ENCODE results near the gene CACNA1E.
"Not testable (repeated sequence)": the region's sequence is repeated elsewhere in the genome, so short reads cannot be mapped to it uniquely, and the experiment has no call there.

The CACNA1E gene

GRCh38 chr1:181812208-181812607 is 328.9 kb downstream of the CACNA1E start:
- in situ Hi-C loops (cut with HindIII; ENCODE audit: low pct_unique_long_range_greater_than_20kb, low sequenced_read_pairs), result no loop called here
- no peak for DNase-seq (ENCODE audit: low read depth in 1 of 2, low spot score in 1 of 2)
- TF ChIP-seq JUND (IDR thresholded peaks at IDR 0.05; ENCODE audit: low read depth), result no peak

GRCh38 chr1:181813266-181813665 is 329.9 kb downstream of the CACNA1E start:
- no peak for DNase-seq (ENCODE audit: low read depth in 1 of 2, low spot score in 1 of 2)
- no peak for TF ChIP-seq JUND (IDR thresholded peaks at IDR 0.05; ENCODE audit: low read depth)
- in situ Hi-C loops (cut with HindIII; ENCODE audit: low pct_unique_long_range_greater_than_20kb, low sequenced_read_pairs), result no loop called here

- no peak for DNase-seq (ENCODE audit: low read depth in 1 of 2, low spot score in 1 of 2)
Measured at GRCh38 chr1:181816608-181817007, 333.3 kb downstream of the CACNA1E start.

GRCh38 chr1:181817091-181817490 is 333.8 kb downstream of the CACNA1E start:
- in situ Hi-C loops (cut with HindIII; ENCODE audit: low pct_unique_long_range_greater_than_20kb, low sequenced_read_pairs), result no loop called here
- no peak for DNase-seq (ENCODE audit: low read depth in 1 of 2, low spot score in 1 of 2)
- no peak for TF ChIP-seq JUND (IDR thresholded peaks at IDR 0.05; ENCODE audit: low read depth)

More at GRCh38 chr1:181816608-181817007, 333.3 kb downstream of the CACNA1E start:
- in situ Hi-C loops (cut with HindIII; ENCODE audit: low pct_unique_long_range_greater_than_20kb, low sequenced_read_pairs), result no loop called here
- no peak for TF ChIP-seq JUND (IDR thresholded peaks at IDR 0.05; ENCODE audit: low read depth)

- no peak for TF ChIP-seq JUND (IDR thresholded peaks at IDR 0.05; ENCODE audit: low read depth)
- in situ Hi-C loops (cut with HindIII; ENCODE audit: low pct_unique_long_range_greater_than_20kb, low sequenced_read_pairs), result no loop called here
- no peak for DNase-seq (ENCODE audit: low read depth in 1 of 2, low spot score in 1 of 2)
Measured at GRCh38 chr1:181818459-181818858, 335.1 kb downstream of the CACNA1E start.

- no peak for DNase-seq (ENCODE audit: low read depth in 1 of 2, low spot score in 1 of 2)
- TF ChIP-seq JUND (IDR thresholded peaks at IDR 0.05; ENCODE audit: low read depth), result no peak
- in situ Hi-C loops (cut with HindIII; ENCODE audit: low pct_unique_long_range_greater_than_20kb, low sequenced_read_pairs), result no loop called here
Measured at GRCh38 chr1:181818943-181819342, 335.6 kb downstream of the CACNA1E start.

GRCh38 chr1:181821701-181822100 is 338.4 kb downstream of the CACNA1E start:
- in situ Hi-C loops (cut with HindIII; ENCODE audit: low pct_unique_long_range_greater_than_20kb, low sequenced_read_pairs), result no loop called here
- TF ChIP-seq JUND (IDR thresholded peaks at IDR 0.05; ENCODE audit: low read depth), result no peak
- DNase-seq (ENCODE audit: low read depth in 1 of 2, low spot score in 1 of 2), result no peak

GRCh38 chr1:181832173-181832880 is 349.0 kb downstream of the CACNA1E start:
- DNase-seq (ENCODE audit: low read depth in 1 of 2, low spot score in 1 of 2); in situ Hi-C loops (cut with HindIII; ENCODE audit: low pct_unique_long_range_greater_than_20kb, low sequenced_read_pairs): not testable (repeated sequence)

- in situ Hi-C loops (cut with HindIII; ENCODE audit: low pct_unique_long_range_greater_than_20kb, low sequenced_read_pairs), result no loop called here
- DNase-seq (ENCODE audit: low read depth in 1 of 2, low spot score in 1 of 2), result no peak
Measured at GRCh38 chr1:181846001-181846645, 362.8 kb downstream of the CACNA1E start.

GRCh38 chr1:181846681-181847080 is 363.4 kb downstream of the CACNA1E start:
- TF ChIP-seq JUND (IDR thresholded peaks at IDR 0.05; ENCODE audit: low read depth), result no peak
- in situ Hi-C loops (cut with HindIII; ENCODE audit: low pct_unique_long_range_greater_than_20kb, low sequenced_read_pairs), result no loop called here
- no peak for DNase-seq (ENCODE audit: low read depth in 1 of 2, low spot score in 1 of 2)

More at GRCh38 chr1:181846001-181846645, 362.8 kb downstream of the CACNA1E start:
- no peak for TF ChIP-seq JUND (IDR thresholded peaks at IDR 0.05; ENCODE audit: low read depth)

GRCh38 chr1:181849071-181849470 is 365.8 kb downstream of the CACNA1E start:
- TF ChIP-seq JUND (IDR thresholded peaks at IDR 0.05; ENCODE audit: low read depth), result no peak
- DNase-seq (ENCODE audit: low read depth in 1 of 2, low spot score in 1 of 2), result no peak
- in situ Hi-C loops (cut with HindIII; ENCODE audit: low pct_unique_long_range_greater_than_20kb, low sequenced_read_pairs), result no loop called here

GRCh38 chr1:181854212-181854611 is 370.9 kb downstream of the CACNA1E start:
- DNase-seq (ENCODE audit: low read depth in 1 of 2, low spot score in 1 of 2); in situ Hi-C loops (cut with HindIII; ENCODE audit: low pct_unique_long_range_greater_than_20kb, low sequenced_read_pairs): not testable (repeated sequence)

GRCh38 chr1:181855380-181855779 is 372.1 kb downstream of the CACNA1E start:
- TF ChIP-seq JUND (IDR thresholded peaks at IDR 0.05; ENCODE audit: low read depth), result no peak
- DNase-seq (ENCODE audit: low read depth in 1 of 2, low spot score in 1 of 2), result no peak
- in situ Hi-C loops (cut with HindIII; ENCODE audit: low pct_unique_long_range_greater_than_20kb, low sequenced_read_pairs), result no loop called here

All from T47D (cell line).